HUES48 (cell line): ENCODE measurements around the gene C4orf33.
"Not testable (repeated sequence)": the region's sequence is repeated elsewhere in the genome, so short reads cannot be mapped to it uniquely, and the experiment has no call there.

Experiments
- H3K27ac ChIP-seq: one replicate; pipeline ENCODE4 v1.7.0; 2013; ENCODE audit warnings: low read depth, low read length, inconsistent platforms
- H3K27me3 ChIP-seq: 2 replicates; pipeline ENCODE4 v1.6.1; 2013; ENCODE audit warnings: mild to moderate bottlenecking, low read length; ENCODE audit not compliant: control insufficient read depth, insufficient read depth
- H3K36me3 ChIP-seq: 2 replicates; pipeline ENCODE4 v1.6.1; 2013; ENCODE audit warnings: low read length; ENCODE audit not compliant: control insufficient read depth, insufficient read depth
- H3K4me1 ChIP-seq: 2 replicates; pipeline ENCODE4 v1.6.1; 2013; ENCODE audit warnings: mild to moderate bottlenecking, low read length; ENCODE audit not compliant: control insufficient read depth, insufficient read depth
- H3K4me3 ChIP-seq: 2 replicates; pipeline ENCODE4 v1.5.1; 2013; ENCODE audit warnings: mild to moderate bottlenecking, low read depth, low read length
- H3K9ac ChIP-seq: 2 replicates; pipeline ENCODE4 v1.6.1; 2013; ENCODE audit warnings: mild to moderate bottlenecking, low read depth, low read length, moderate library complexity
- H3K9me3 ChIP-seq: 2 replicates; pipeline ENCODE4 v1.6.1; 2013; ENCODE audit warnings: low read length; ENCODE audit not compliant: control insufficient read depth, insufficient read depth

C4orf33 gene

DNA sequence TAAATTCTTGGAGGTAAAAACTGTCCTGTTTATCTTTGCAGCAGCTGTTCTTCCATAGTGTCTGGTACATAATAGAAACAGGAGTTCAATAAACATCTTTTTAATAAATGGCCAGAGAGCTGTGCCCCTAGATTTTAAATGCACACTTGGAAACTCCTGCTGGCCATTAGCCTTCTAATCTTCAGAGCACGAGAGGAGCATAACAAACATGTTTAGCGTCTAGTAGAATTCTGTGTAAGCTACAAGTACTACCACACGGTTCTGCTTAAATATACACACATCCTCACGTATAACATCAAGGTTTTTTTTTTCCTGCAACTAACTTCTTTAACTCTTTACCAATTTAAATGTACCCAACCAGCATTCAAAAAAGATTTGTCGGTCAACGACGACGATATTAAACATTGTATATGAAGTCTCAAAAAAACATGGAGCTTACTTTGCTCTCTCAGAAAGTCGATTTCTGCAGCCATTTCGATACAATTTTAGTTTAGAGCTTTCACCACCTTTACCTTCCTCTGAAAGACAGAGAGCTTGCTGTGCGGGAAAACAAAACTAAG is 3.2 kb upstream of the C4orf33 start:
- Histone ChIP-seq H3K27me3 (no peaks in the 10 kb centered on the region), H3K9me3 (no peaks in the 10 kb centered on the region), H3K4me3 (peak overlapping the region; percentile 86), H3K9ac (peak overlapping the region; percentile 89), H3K4me1 (no peaks in the 10 kb centered on the region), H3K27ac (peak overlapping the region; percentile 98), H3K36me3 (no peaks in the 10 kb centered on the region)

DNA sequence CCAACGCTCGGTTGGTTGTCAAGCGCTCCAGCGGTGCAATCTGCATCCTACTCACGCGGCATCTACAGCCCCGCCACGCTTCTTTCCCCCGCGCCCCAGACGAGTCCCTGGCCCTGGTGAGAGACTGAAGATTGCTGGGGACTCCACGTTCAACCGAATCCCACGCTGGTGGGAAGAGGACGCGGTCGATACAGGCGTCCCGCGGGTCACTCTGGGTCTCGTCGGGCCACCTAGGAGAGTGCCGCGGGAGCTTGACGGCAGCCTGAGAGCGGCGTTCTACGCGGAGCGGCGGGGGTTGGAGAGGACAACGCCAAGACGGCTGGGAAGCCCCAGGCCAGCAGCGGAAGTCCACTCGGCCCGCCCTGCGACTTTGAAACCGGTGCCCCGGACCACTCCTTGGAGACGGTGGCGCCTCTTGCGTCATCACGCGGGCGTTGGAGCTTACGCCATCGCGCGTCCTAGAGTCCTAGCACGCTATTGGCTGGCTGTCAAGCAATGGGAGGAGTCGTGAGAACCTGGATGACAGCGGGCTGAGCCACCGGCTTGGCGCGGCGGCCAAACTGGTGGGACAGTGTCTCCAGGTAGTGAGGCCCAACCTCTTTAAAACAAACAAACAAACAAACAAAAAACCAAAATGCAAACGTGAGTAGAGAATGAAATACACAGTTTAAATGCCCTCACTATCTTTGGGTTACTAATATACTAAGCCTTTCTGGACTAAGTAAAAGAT is 2.6 kb upstream of the C4orf33 start, which contains the start of gene SCLT1:
Gene SCLT1 (minus strand): TSS at position 349 of the 730 bp plus-strand sequence. CDS start 436 bp downstream, outside the sequence.
- peak within 1 kb of the TSS; percentile 86 for H3K4me3 ChIP-seq
- H3K27ac ChIP-seq: peak within 1 kb of the TSS; percentile 98
- no peaks in the 10 kb centered on the region for H3K9me3 ChIP-seq
- no peaks in the 10 kb centered on the region for H3K4me1 ChIP-seq
- no peaks in the 10 kb centered on the region for H3K27me3 ChIP-seq
- peak within 1 kb of the TSS; percentile 89 for H3K9ac ChIP-seq
- H3K36me3 ChIP-seq: no peaks in the 10 kb centered on the region

DNA sequence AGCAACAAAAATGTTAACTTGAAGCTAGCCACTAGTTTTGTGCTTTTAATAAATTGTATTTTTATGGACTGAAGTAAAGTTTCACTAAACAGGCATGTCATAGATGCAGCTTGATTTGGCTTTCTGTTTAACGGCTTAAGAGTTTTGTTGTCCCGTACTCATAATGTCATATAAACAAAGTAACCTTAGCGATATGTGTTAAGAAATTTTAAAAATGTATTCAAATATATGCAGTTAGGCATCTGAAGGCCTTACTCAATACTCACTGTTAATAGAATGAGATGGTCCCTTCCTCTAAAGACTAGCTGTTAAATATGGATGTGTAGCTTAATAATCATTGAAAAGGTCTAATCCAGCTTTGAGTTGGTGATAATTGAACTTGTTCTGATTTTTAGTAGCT is 1.6 kb upstream of the C4orf33 start:
- no peak overlapping the region for H3K9ac ChIP-seq
- no peaks in the 10 kb centered on the region for H3K4me1 ChIP-seq
- no peak overlapping the region for H3K27ac ChIP-seq
- no peaks in the 10 kb centered on the region for H3K27me3 ChIP-seq
- H3K4me3 ChIP-seq: no peak overlapping the region; the same call in 1 of the 2 replicates
- H3K9me3 ChIP-seq: no peaks in the 10 kb centered on the region
- H3K36me3 ChIP-seq: no peaks in the 10 kb centered on the region

DNA sequence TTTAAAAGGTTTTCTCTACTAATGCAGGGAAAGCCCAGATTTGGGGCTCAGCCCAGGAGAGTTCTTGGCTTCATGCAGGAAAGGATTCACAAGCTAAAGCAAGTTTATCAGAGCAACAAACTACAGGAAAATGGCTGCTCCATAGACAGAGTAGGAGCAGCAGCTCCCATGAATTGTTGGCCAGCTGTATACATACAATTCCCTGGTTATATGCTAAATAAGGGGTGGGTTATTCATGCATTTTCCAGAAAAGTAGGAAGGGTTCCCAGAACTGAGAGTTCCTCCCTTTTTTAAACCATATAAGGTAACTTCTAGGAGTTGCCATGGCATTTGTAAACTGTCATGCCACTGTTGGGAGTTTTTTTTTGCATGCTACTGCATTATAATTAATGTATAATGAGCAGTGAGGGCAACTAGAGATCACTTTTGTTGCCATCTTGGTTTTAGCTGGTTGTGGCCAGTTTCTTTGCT is 2.6 kb downstream of the C4orf33 start:
- Histone ChIP-seq H3K4me3 (no peak overlapping the region; the same call in 1 of the 2 replicates), H3K4me1 (no peaks in the 10 kb centered on the region), H3K9ac (no peak overlapping the region), H3K27me3 (no peaks in the 10 kb centered on the region), H3K27ac (no peak overlapping the region), H3K36me3 (no peaks in the 10 kb centered on the region), H3K9me3 (no peaks in the 10 kb centered on the region)

DNA sequence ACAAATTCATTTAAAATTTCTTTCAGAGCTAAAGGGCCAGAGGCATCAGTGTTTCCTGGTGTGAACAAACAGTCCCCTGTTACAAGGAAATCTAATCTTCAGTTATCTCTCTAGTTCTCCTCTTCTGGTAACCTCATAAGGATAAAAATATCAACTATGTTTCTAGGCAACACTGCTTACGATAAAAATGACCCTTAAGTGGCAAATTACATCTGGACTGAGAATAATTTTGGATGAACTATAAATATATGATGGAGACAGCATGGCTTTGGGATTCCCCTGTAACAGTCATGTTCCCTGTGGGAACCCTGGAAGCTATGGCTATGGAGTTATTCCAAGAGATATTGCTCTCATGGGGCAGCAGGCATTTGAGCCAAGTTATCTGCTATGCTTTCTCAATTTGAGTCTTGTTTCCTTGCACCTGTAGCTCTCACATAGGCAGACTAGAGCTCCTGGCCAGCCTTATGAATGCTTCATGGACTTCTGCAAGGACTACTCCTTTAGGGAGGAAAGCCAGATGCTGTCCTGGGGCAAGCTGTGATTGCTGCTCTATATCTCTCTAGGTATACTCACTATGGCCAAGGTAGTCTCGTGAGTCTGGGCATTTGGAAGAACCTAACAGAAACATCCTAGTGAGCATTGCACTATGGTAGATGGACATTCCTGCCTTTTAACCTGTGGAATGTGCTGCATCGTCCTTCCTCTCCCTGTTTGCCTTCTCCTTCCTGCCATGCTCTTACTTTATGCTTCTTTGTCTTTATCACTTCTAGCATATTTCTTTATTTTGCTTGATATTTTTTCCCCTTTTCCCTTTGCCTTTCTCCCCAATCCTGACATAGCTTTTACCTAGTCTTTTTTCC is 14.2 kb downstream of the C4orf33 start:
- Histone ChIP-seq H3K27me3 (no peaks in the 10 kb centered on the region), H3K9me3 (no peaks in the 10 kb centered on the region), H3K27ac (no peak overlapping the region), H3K4me3 (no peak overlapping the region), H3K9ac (no peak overlapping the region), H3K4me1 (peaks cover 15% of the 10 kb centered on the region), H3K36me3 (no peaks in the 10 kb centered on the region)

DNA sequence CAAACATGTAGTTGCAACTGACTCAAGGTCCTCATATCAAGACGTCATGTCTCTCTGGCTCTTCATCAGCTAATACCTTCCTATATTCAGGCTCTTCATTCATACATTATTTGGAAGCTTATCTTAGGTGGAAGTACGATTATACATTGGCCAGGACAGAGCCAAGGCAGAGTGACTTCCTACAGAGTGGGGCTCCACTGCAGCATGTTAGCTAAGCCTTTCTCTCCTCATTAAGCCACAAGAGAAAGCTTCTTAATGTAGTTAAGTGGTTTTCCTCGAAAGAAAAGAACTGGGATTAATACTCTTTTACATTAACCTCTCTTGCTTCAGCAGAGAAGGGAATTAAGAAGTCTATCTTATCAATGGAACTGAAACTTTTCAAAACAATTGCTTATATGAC is 15.0 kb downstream of the C4orf33 start:
- H3K27me3 ChIP-seq: no peaks in the 10 kb centered on the region
- H3K36me3 ChIP-seq: no peaks in the 10 kb centered on the region
- peaks cover 15% of the 10 kb centered on the region for H3K4me1 ChIP-seq
- no peak overlapping the region for H3K4me3 ChIP-seq
- no peaks in the 10 kb centered on the region for H3K9me3 ChIP-seq
- no peak overlapping the region for H3K27ac ChIP-seq
- H3K9ac ChIP-seq: no peak overlapping the region

DNA sequence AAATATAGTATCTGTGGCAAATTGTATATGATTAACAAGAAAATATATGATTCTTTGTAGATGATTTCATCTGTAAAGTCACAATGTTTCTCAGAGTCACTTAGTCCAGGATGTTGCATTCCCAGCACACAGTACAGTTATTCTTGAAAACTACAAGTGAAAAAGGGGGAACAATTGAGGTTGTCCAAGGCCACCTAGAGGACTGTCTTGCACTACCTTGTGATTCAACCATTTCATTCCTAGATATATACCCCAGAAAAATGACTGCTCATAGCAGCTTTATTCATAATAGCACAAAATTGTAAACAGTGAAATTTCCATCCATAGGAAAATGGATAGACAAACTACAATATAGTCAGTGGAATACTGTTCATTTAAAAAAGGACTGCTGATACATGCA is 16.0 kb downstream of the C4orf33 start:
- Histone ChIP-seq H3K4me1 (peaks cover 15% of the 10 kb centered on the region), H3K9ac (no peak overlapping the region), H3K4me3 (no peak overlapping the region), H3K27me3 (no peaks in the 10 kb centered on the region), H3K9me3 (no peaks in the 10 kb centered on the region), H3K36me3 (no peaks in the 10 kb centered on the region), H3K27ac (no peak overlapping the region)

DNA sequence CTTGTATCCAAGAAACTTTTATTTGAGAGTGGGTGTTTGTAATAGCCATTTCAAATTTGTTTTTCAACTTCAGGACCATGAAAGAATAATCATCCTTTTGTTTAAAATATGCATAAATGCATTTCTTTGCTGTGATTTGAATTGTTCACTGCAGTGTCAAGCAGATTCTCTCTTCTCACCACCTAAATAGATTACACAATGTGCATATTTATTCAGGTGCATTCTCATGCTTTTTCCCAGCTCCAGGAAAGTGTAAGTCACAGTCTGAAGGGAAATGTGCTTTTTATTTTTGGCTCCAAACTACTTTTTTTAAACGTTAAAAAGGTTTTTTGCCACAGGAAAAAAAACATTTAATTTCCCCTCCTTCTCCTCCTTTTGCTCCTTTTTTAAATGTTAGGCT is 17.5 kb downstream of the C4orf33 start:
- H3K36me3 ChIP-seq: no peaks in the 10 kb centered on the region
- no peak overlapping the region for H3K27ac ChIP-seq
- no peaks in the 10 kb centered on the region for H3K27me3 ChIP-seq
- peaks cover 15% of the 10 kb centered on the region for H3K4me1 ChIP-seq
- no peaks in the 10 kb centered on the region for H3K9me3 ChIP-seq
- H3K9ac ChIP-seq: no peak overlapping the region
- no peak overlapping the region for H3K4me3 ChIP-seq

DNA sequence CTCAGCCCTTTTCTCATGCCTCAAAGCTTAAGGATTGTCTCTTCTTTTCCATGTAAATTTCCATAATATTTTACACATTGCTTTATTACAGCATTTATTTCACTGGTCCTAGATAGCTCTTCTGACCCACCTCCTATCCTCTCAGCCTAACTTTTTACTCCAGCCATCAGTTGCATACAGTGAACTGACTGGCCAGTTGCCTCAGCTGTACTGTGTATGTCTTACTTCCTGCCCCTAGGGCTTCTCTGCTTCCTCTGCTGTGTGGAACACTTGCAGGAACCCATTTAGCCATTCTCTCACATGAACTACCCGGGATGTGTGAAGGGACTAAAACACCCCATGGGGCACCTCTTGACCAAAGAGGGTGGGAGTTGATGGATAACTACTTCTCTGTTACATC is 18.0 kb downstream of the C4orf33 start:
- H3K4me3 ChIP-seq: no peak overlapping the region
- no peaks in the 10 kb centered on the region for H3K36me3 ChIP-seq
- no peaks in the 10 kb centered on the region for H3K27me3 ChIP-seq
- peaks cover 15% of the 10 kb centered on the region for H3K4me1 ChIP-seq
- no peaks in the 10 kb centered on the region for H3K9me3 ChIP-seq
- H3K9ac ChIP-seq: no peak overlapping the region
- no peak overlapping the region for H3K27ac ChIP-seq

DNA sequence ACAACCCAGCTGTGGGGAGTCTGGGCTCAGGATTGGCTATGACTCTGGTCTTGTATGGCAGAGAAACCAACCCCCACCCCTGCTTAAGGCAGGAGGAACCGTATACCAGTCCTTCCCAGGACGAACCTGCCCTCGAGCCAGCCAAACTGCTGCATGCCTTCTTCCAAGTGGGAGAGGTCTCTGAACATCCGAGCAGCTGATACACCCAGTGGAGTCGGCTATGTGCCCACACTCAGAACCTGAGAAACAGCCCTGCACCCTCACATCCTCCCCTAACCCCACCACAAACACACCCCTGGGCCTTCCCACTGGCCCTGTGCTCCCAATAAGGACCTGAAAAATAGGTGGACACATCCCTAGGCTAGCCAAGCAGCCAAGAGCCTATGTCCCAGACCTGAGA is 21.8 kb downstream of the C4orf33 start:
- Histone ChIP-seq H3K27me3 (no peaks in the 10 kb centered on the region), H3K27ac (no peak overlapping the region), H3K9me3 (no peaks in the 10 kb centered on the region), H3K4me1 (peaks cover 10% of the 10 kb centered on the region), H3K4me3 (no peak overlapping the region), H3K36me3 (no peaks in the 10 kb centered on the region), H3K9ac (no peak overlapping the region)

DNA sequence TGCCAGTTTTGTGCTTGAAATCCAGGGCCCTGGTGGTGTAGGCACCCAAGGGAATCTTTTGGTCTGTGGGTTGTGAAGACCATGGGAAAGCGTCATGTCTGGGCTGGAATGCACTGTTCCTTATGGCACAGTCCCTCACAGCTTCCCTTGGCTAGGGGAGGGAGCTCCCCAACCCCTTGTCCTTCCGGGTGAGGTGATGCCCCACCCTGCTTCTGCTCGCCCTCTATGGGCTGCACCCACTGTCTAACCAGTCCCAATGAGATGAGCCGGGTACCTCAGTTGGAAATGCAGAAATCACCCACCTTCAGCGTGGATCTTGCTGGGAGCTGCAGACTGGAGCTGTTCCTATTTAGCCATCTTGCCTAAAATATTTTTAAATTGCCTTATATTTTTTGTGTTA is 30.7 kb downstream of the C4orf33 start:
- not testable (repeated sequence) for H3K4me3 ChIP-seq, H3K9ac ChIP-seq, H3K27me3 ChIP-seq, H3K9me3 ChIP-seq, H3K36me3 ChIP-seq, H3K27ac ChIP-seq, H3K4me1 ChIP-seq
